HUES64 (cell line): Measurements from ENCODE around the gene ALCAM.

Source experiments
- H3K27ac ChIP-seq: 2 replicates; pipeline ENCODE4 v1.7.0; 2013; ENCODE audit warnings: low read depth, low read length, inconsistent platforms
- H3K27me3 ChIP-seq: 2 replicates; pipeline ENCODE4 v1.6.1; 2013; ENCODE audit warnings: mild to moderate bottlenecking, low read length; ENCODE audit not compliant: insufficient read depth
- H3K36me3 ChIP-seq: 2 replicates; pipeline ENCODE4 v1.6.1; 2013; ENCODE audit warnings: mild to moderate bottlenecking, low read length; ENCODE audit not compliant: insufficient read depth
- H3K4me1 ChIP-seq: 2 replicates; pipeline ENCODE4 v1.6.1; 2013; ENCODE audit warnings: mild to moderate bottlenecking, low read length, moderate library complexity; ENCODE audit not compliant: insufficient read depth
- H3K4me3 ChIP-seq: 2 replicates; pipeline ENCODE4 v1.5.1; 2013; ENCODE audit warnings: mild to moderate bottlenecking, low read length, moderate library complexity
- H3K9ac ChIP-seq: 2 replicates; pipeline ENCODE4 v1.6.1; 2013; ENCODE audit warnings: mild to moderate bottlenecking, low read depth, low read length
- H3K9me3 ChIP-seq: 2 replicates; pipeline ENCODE4 v1.6.1; 2013; ENCODE audit warnings: low read depth, low read length; ENCODE audit not compliant: insufficient read depth
- WGBS: fragments of 150-250, 120-280 bp; methylation state at CpG from one replicate; pipeline ENCODE4 v1.1.7; 2013; ENCODE audit warnings: missing lambda C conversion rate; 5-methylcytosine and 5-hydroxymethylcytosine counted together

ALCAM gene

DNA sequence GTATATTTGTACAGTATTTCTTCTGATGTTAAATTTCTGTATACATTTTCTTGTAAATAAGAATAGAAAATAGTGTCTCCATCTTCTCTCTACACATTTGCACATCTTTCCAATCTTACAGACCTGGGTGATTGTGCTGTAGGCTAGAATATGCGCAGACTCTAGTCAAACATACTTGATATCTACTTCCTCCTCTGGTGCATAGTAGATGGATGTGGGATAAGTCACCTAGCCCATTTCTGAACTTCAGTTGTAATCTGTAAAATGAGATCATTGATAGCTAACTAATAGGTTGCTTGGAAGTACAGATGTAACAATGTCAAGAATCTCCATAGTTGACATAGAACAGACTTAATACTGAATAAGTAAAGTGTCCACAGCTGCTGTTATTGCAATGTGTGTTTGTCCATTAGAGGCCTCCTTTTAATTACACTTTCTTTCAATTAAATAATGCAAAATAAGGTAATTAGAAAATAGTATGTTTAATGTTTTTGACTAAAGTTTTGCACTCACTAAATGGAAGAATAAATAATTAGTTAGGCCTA, 46.7 kb downstream of the ALCAM start:
- H3K36me3 ChIP-seq: no peaks in the 10 kb centered on the region
- H3K4me3 ChIP-seq: no peak overlapping the region
- no peaks in the 10 kb centered on the region for H3K27me3 ChIP-seq
- WGBS: no CpG with 5 or more reads among the region's 1 CpG
- H3K9me3 ChIP-seq: no peaks in the 10 kb centered on the region
- H3K4me1 ChIP-seq: no peaks in the 10 kb centered on the region
- H3K9ac ChIP-seq: no peak overlapping the region
- no peak overlapping the region for H3K27ac ChIP-seq

DNA sequence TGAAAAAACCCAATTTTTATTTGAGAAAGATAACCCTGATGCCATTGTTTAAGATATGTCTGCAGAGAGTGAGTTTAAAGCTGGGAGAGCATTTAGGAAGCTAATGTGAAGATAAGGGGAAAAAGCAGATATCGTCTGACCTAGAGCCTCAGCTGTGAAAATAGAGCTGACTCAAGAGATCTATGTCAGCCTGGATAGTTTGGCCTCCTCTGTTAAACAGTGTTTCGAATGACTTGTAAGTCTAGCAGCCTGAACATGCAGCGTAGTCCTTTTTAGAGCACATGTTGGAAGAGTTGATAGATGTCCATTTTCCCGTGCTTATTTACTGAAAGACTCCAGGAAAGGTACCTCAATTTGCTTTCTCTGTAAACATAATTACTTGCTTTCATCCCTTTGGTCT, 48.1 kb downstream of the ALCAM start:
- Histone ChIP-seq H3K27me3 (no peaks in the 10 kb centered on the region), H3K27ac (no peak overlapping the region), H3K9ac (no peak overlapping the region), H3K9me3 (no peaks in the 10 kb centered on the region), H3K4me3 (no peak overlapping the region), H3K36me3 (no peaks in the 10 kb centered on the region), H3K4me1 (no peaks in the 10 kb centered on the region)
- 86% methylated on average over 4 of the region's 4 CpGs for WGBS

DNA sequence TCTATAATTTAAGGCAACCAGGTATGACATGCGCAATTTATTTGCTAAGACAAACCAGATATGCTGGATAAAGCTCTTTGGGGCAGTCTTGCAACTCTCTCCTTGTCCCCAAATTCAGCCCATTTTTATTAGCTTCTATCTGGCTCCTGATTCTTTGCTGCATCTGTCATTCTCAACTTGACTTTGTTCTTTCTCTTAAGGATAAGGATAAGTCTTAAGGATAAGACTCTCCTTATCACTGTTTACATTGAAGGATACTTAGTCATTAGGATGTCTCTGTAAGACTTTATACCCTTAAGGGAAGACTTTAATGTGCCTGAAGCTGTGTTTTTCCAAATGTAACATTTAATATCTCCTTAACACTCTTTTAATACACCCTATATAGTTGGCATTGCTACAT, 49.2 kb downstream of the ALCAM start:
- Histone ChIP-seq H3K4me1 (no peaks in the 10 kb centered on the region), H3K36me3 (no peaks in the 10 kb centered on the region), H3K9ac (no peak overlapping the region), H3K27ac (no peak overlapping the region), H3K9me3 (no peaks in the 10 kb centered on the region), H3K4me3 (no peak overlapping the region), H3K27me3 (no peaks in the 10 kb centered on the region)
- WGBS: 100% methylated on average over 1 of the region's 1 CpG

- WGBS: 100% methylated on average over 2 of the region's 3 CpGs
- Histone ChIP-seq H3K36me3 (no peaks in the 10 kb centered on the region), H3K4me3 (no peak overlapping the region), H3K4me1 (no peaks in the 10 kb centered on the region), H3K9ac (no peak overlapping the region), H3K27me3 (no peaks in the 10 kb centered on the region), H3K27ac (no peak overlapping the region), H3K9me3 (no peaks in the 10 kb centered on the region)
These were observed 51.0 kb downstream of the ALCAM start for GRCh38 chr3:105417525-105418289.

DNA sequence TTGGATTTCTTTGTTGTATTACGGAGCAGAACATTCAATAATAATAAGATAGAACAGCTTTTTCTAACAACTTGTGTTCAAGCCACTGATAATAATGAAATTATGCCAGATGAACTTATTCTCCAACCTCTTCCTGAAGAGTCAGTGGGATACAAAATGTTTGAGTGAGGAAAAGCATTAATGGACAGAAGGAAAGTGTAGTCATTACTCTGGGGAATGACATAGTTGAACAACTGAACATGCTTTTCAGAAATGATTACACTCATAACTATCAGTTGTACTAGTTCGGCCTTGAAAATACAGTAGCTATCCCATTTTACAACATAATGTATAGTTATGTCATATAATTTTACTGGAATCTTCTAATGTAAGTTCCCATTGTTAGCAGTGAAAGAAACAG, 55.9 kb downstream of the ALCAM start:
- no peak overlapping the region for H3K9ac ChIP-seq
- no CpG with 5 or more reads among the region's 2 CpGs for WGBS
- H3K9me3 ChIP-seq: no peaks in the 10 kb centered on the region
- no peaks in the 10 kb centered on the region for H3K36me3 ChIP-seq
- H3K27ac ChIP-seq: no peak overlapping the region
- H3K4me3 ChIP-seq: no peak overlapping the region
- peaks cover 18% of the 10 kb centered on the region for H3K4me1 ChIP-seq
- no peaks in the 10 kb centered on the region for H3K27me3 ChIP-seq

DNA sequence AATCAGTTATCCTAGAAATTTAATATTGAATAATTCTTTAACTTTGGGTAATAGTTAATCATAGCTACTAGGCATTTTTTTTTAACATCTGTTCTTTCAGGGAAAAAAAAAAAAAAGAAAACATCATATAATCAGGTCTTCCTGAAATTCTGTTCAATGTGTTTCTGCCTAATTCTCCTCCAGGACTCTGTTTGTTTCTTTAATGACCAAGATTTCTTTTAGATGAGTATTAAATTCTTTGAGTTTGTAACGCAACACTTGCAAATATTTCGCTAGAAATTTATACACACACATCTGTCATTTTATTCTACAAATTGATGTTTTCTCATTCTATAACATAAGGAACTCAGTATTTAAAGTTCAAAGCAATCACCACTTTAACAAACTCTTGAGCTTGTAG, 56.7 kb downstream of the ALCAM start:
- 89% methylated on average over 1 of the region's 2 CpGs for WGBS
- Histone ChIP-seq H3K9me3 (no peaks in the 10 kb centered on the region), H3K36me3 (no peaks in the 10 kb centered on the region), H3K4me1 (peaks cover 18% of the 10 kb centered on the region), H3K4me3 (no peak overlapping the region), H3K27me3 (no peaks in the 10 kb centered on the region), H3K27ac (no peak overlapping the region), H3K9ac (no peak overlapping the region)

GRCh38 chr3:105424412-105425152, 57.9 kb downstream of the ALCAM start:
- Histone ChIP-seq H3K36me3 (no peaks in the 10 kb centered on the region), H3K9me3 (no peaks in the 10 kb centered on the region), H3K27me3 (no peaks in the 10 kb centered on the region), H3K27ac (no peak overlapping the region), H3K4me1 (peaks cover 18% of the 10 kb centered on the region), H3K4me3 (no peak overlapping the region), H3K9ac (no peak overlapping the region)
- 100% methylated on average over 2 of the region's 2 CpGs for WGBS

DNA sequence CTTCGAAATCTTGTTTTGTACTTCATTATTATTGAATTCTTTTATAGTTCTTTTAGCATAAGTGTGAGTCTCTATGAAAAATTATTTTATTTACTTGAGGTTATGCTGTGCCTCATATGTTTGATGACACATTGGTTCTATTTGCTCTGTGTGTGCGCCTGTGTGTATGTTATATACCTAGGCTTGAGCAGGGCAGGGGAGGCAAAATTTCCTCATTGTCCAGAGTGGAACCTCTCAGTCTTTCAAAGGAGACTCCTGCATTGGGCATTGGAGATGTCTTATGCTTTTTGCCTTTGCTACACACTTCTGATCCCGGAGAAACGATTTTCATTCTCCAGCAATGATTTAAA, 58.4 kb downstream of the ALCAM start:
- H3K9ac ChIP-seq: no peak overlapping the region
- H3K4me3 ChIP-seq: no peak overlapping the region
- WGBS: 93% methylated on average over 2 of the region's 4 CpGs
- peaks cover 18% of the 10 kb centered on the region for H3K4me1 ChIP-seq
- no peak overlapping the region for H3K27ac ChIP-seq
- H3K9me3 ChIP-seq: no peaks in the 10 kb centered on the region
- H3K27me3 ChIP-seq: no peaks in the 10 kb centered on the region
- no peaks in the 10 kb centered on the region for H3K36me3 ChIP-seq

DNA sequence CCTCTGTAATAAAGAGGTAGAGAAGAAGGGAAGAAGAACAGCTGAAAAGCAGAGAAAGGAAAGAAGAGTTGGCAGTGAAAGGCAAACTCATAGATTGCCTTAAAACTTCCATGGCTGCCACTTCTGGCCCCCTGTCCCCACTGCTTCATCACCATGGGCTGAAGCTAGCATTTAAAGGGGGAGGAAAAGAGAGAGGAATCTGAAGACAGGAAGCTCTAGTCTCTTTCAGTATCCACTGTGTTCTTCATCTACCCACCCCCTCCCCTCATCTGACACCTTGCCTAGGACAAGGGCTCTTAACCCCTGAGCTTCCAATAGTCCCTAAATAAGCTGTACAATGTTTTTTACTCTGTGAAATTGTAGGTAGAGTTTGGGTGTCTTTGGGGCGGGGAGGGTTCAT, 60.6 kb downstream of the ALCAM start:
- H3K36me3 ChIP-seq: no peaks in the 10 kb centered on the region
- H3K4me3 ChIP-seq: no peak overlapping the region
- no peaks in the 10 kb centered on the region for H3K27me3 ChIP-seq
- WGBS: 100% methylated on average over 1 of the region's 1 CpG
- H3K9me3 ChIP-seq: no peaks in the 10 kb centered on the region
- peak overlapping the region; percentile 22; the same call in 1 of the 2 replicates for H3K27ac ChIP-seq
- H3K4me1 ChIP-seq: peaks cover 18% of the 10 kb centered on the region
- H3K9ac ChIP-seq: no peak overlapping the region

GRCh38 chr3:105429034-105429762, 62.5 kb downstream of the ALCAM start:
- Histone ChIP-seq H3K27ac (no peak overlapping the region), H3K4me3 (no peak overlapping the region), H3K9me3 (no peaks in the 10 kb centered on the region), H3K4me1 (peaks cover 18% of the 10 kb centered on the region), H3K9ac (no peak overlapping the region), H3K36me3 (no peaks in the 10 kb centered on the region), H3K27me3 (no peaks in the 10 kb centered on the region)

GRCh38 chr3:105430455-105430854, 63.7 kb downstream of the ALCAM start:
- H3K27ac ChIP-seq: no peak overlapping the region
- H3K4me1 ChIP-seq: peaks cover 14% of the 10 kb centered on the region
- H3K36me3 ChIP-seq: no peaks in the 10 kb centered on the region
- no peaks in the 10 kb centered on the region for H3K27me3 ChIP-seq
- no peaks in the 10 kb centered on the region for H3K9me3 ChIP-seq
- no peak overlapping the region for H3K9ac ChIP-seq
- 100% methylated on average over 2 of the region's 2 CpGs for WGBS
- H3K4me3 ChIP-seq: no peak overlapping the region
